Heart right ventricle (tissue), 16 donors: ENCODE results near the gene C2orf49. TPM values are rescaled to one million over a fixed set of nuclear protein-coding genes. Genes with fewer than 3 reads are reported as not detected.

Source experiments
- ATAC-seq, 8 donors: fragments of 200-7000 bp; cut with Tn5 transposase; one replicate each; pipeline ENCODE4 v1.9.1; 2020; ENCODE audit warnings: mild to moderate bottlenecking in 8 of 8, moderate library complexity in 8 of 8, moderate number of reproducible peaks in 1 of 8
- DNase-seq, 2 donors: peaks; one replicate each; pipeline ENCODE4 v3.0.0-alpha.2; 2020
- H3K27ac ChIP-seq, 10 donors: fragments of 200-600 bp; sonication (generic) in 2 of 10; one replicate each; pipeline versions ENCODE4 v1.5.0 to v1.8.0; 2020 to 2022; ENCODE audit warnings: mild to moderate bottlenecking in 3 of 10
- H3K27me3 ChIP-seq, 7 donors: fragments of 200-600 bp; one replicate each; pipeline ENCODE4 v1.8.0; 2021 to 2022; ENCODE audit warnings: mild to moderate bottlenecking in 2 of 7
- H3K36me3 ChIP-seq, 9 donors: fragments of 200-600 bp; sonication (generic) in 1 of 9; one replicate each; pipeline versions ENCODE4 v1.5.0 to v1.8.0; 2020 to 2022; ENCODE audit warnings: mild to moderate bottlenecking in 2 of 9
- H3K4me1 ChIP-seq, 9 donors: fragments of 200-600 bp; sonication (generic) in 1 of 9; one replicate each; pipeline versions ENCODE4 v1.5.0 to v1.8.0; 2020 to 2022; ENCODE audit warnings: mild to moderate bottlenecking in 4 of 9
- H3K4me3 ChIP-seq, 10 donors: fragments of 200-600 bp; sonication (generic) in 2 of 10; one replicate each; pipeline versions ENCODE4 v1.5.0 to v1.8.0; 2020 to 2022; ENCODE audit warnings: mild to moderate bottlenecking in 7 of 10, moderate library complexity in 2 of 10
- H3K9me3 ChIP-seq, 11 donors: fragments of 200-600 bp in 10 of 11; sonication (generic) in 2 of 11; one replicate each; pipeline versions ENCODE4 v1.5.0 to v1.8.0; 2013 to 2022; ENCODE audit warnings: mild to moderate bottlenecking in 2 of 11, control low read depth in 1 of 11, moderate library complexity in 1 of 11
- CTCF ChIP-seq, 9 donors: fragments of 200-600 bp; sonication (generic) in 2 of 9; IDR thresholded peaks; one replicate each; pipeline versions ENCODE4 v1.5.0 to v1.8.0; 2021 to 2022; ENCODE audit warnings: antibody characterized with exemption in 9 of 9, mild to moderate bottlenecking in 5 of 9, moderate library complexity in 1 of 9
- WGBS, 2 donors: extraction: QIAGEN DNeasy Blood & Tissue Kit; methylation state at CpG; one replicate each; pipeline ENCODE4 v1.1.7; 2013; ENCODE audit warnings: inconsistent platforms in 1 of 2; 5-methylcytosine and 5-hydroxymethylcytosine counted together
- intact Hi-C, 10 donors: fragments of 100-400 bp; cut with DNase I; formaldehyde crosslinking; loops; one replicate each; pipeline versions ENCODE4 v1.11.1 to v1.14.2; 2022
- polyA plus RNA-seq, 2 donors: library from polyadenylated mRNA; stranded (reverse); fragments of 200-250 nt; gene quantifications; one replicate each; pipeline ENCODE4 v1.2.3, GENCODE V29; 2013
- total RNA-seq, 10 donors: library from RNA; stranded (reverse); fragmentation: NEBNext Ultra II Directional in 3 of 10; extraction: Animal tissue kit (Norgen Biotek cat#: 25700) in 3 of 10; gene quantifications; one replicate each; pipeline versions ENCODE4 v1.2.1 to v1.2.4, GENCODE V29; 2021 to 2023
- donor health status: Arrhythmogenic right ventricular cardiomyopathy.
- donor health status: ischemic (EF 13 %, LVEDD 7.1; RV severe dilation, severe dysfunction).
- donor health status: healthy with polysubstance abuse.
- donor health status: DM: no; HTN: yes; CAD: no.
- donor health status: DM: no; HTN: no; CAD: no.
- donor health status: ischemic (EF 25% LVEDD 6.9; RV normal size, moderate dysfunction).
- donor health status: ischemic (EF 25% LVEDD 5.7; RV mildly dilated, moderate dysfunction).
- donor health status: healthy.
- donor health status: DM: yes; HTN: yes; CAD: no.
- donor health status: Ischemic cardiomyopathy.
- donor health status: ischemic (EF 35%, LVEDD 5.7; RV mildly dilated, moderate dysfunction).
- donor health status: nonischemic (EF 11% LVEDD 7.7; RV severe dilation, severe dysfunction).
- donor health status: DM: yes; HTN: yes; CAD: no.
- donor health status: PGD.
- donor health status: ischemic (EF 29% LVEDD 5.4; RV normal size, mild dysfunction).
- donor health status: nonischemic (EF 23%, LVEDD 6.1; RV moderate dilation, normal function).

C2orf49 gene
- total and polyA plus RNA-seq, 12 donors: 9.0 to 22.9 (median 16.2) TPM

GRCh38 chr2:105371810-105372209, 34.5 kb downstream of the C2orf49 start:
- TF ChIP-seq CTCF (IDR thresholded peaks at IDR 0.05): no peak
- WGBS, 2 donors: 32 to 62% methylated on average over 4 of the region's 4 CpGs
- H3K4me3 ChIP-seq: no peak overlapping the region
- no peaks in the 10 kb centered on the region for H3K9me3 ChIP-seq
- peak in 1 of 2 donors; percentile 6 for DNase-seq
- no peak for ATAC-seq
- peaks cover 0 to 69% (median 22%) of the 10 kb centered on the region in 9 donors for H3K36me3 ChIP-seq
- intact Hi-C loops: loop anchor here in 6 of 10 donors (2.0 to 10.0 kb wide), 5 partner anchors 63 to 150 kb away; no protein-coding TSS in a partner anchor
- peak overlapping the region in 8 of 10 donors; percentile 40 to 93 (median 80) for H3K27ac ChIP-seq
- H3K27me3 ChIP-seq: no peaks in the 10 kb centered on the region
- peaks cover 9 to 89% (median 58%) of the 10 kb centered on the region in 9 donors for H3K4me1 ChIP-seq

- DNase-seq: peak; percentile 63 to 75
- no peak for TF ChIP-seq CTCF (IDR thresholded peaks at IDR 0.05)
- H3K4me3 ChIP-seq: no peak overlapping the region
- H3K27ac ChIP-seq: peak overlapping the region; percentile 50 to 93 (median 79)
- 36 to 46% methylated on average over 9 of the region's 9 CpGs for WGBS, 2 donors
- no peaks in the 10 kb centered on the region for H3K9me3 ChIP-seq
- peak; percentile 17 to 44 (median 37) for ATAC-seq
- peaks cover 0 to 62% (median 11%) of the 10 kb centered on the region in 9 donors for H3K36me3 ChIP-seq
- H3K4me1 ChIP-seq: peaks cover 17 to 97% (median 63%) of the 10 kb centered on the region in 9 donors
- intact Hi-C loops: loop anchor here in 6 of 10 donors (2.0 to 10.0 kb wide), 5 partner anchors 61 to 149 kb away; no protein-coding TSS in a partner anchor
- no peaks in the 10 kb centered on the region for H3K27me3 ChIP-seq
These were observed 36.0 kb downstream of the C2orf49 start for GRCh38 chr2:105373344-105373781.

GRCh38 chr2:105373895-105374401, 36.6 kb downstream of the C2orf49 start:
- DNase-seq: no peak
- Histone ChIP-seq H3K4me1 (peaks cover 18 to 97% (median 69%) of the 10 kb centered on the region in 9 donors), H3K4me3 (no peak overlapping the region), H3K9me3 (no peaks in the 10 kb centered on the region), H3K27ac (peak overlapping the region; percentile 50 to 93 (median 79)), H3K27me3 (no peaks in the 10 kb centered on the region), H3K36me3 (peaks cover 0 to 57% (median 9%) of the 10 kb centered on the region in 9 donors)
- 42 to 64% methylated on average over 9 of the region's 9 CpGs for whole genome bisulfite sequencing, 2 donors
- TF ChIP-seq CTCF (IDR thresholded peaks at IDR 0.05): no peak
- intact Hi-C loops: loop anchor here in 6 of 10 donors (2.0 to 10.0 kb wide), 5 partner anchors 61 to 148 kb away; no protein-coding TSS in a partner anchor
- ATAC-seq: peak in 5 of 8 donors; percentile 4 to 29 (median 16)

GRCh38 chr2:105375001-105375561, 37.7 kb downstream of the C2orf49 start:
- DNase-seq (no peak), ATAC-seq (peak in 7 of 8 donors; percentile 2 to 54 (median 26))
- Histone ChIP-seq H3K4me1 (peaks cover 18 to 97% (median 79%) of the 10 kb centered on the region in 9 donors), H3K36me3 (peaks cover 0 to 52% (median 9%) of the 10 kb centered on the region in 9 donors), H3K27ac (peak overlapping the region; percentile 50 to 93 (median 79)), H3K4me3 (no peak overlapping the region), H3K9me3 (no peaks in the 10 kb centered on the region), H3K27me3 (no peaks in the 10 kb centered on the region)
- WGBS, 2 donors: 32 to 33% methylated on average over 15 of the region's 15 CpGs
- no peak for TF ChIP-seq CTCF (IDR thresholded peaks at IDR 0.05)
- intact Hi-C loops: loop anchor here in 1 of 10 donors (10.0 kb wide), 1 partner anchor 60 kb away; no protein-coding TSS in a partner anchor
